Panc1 (cell line): ENCODE data around the gene PATJ. TPM values are rescaled to one million over a fixed set of nuclear protein-coding genes. Genes with fewer than 3 reads are reported as not detected.

Source experiments
- ATAC-seq: fragments of 200-7000 bp; cut with Tn5 transposase; 2 replicates; pipeline ENCODE4 v1.9.1; 2020; ENCODE audit warnings: mild to moderate bottlenecking, moderate library complexity
- BruUV-seq: library from RNA; stranded (reverse); fragments of 400-500 nt; replicated peaks from 2 replicates; lab custom pipeline; 2021; lab: Mats Ljungman, UMichigan
- CTCF ChIA-PET: fragments of 300-600 bp; sonication (Branson Sonifier 250); formaldehyde crosslinking; loops from one replicate; lab custom pipeline; 2022; ENCODE audit warnings: antibody characterized with exemption; lab: Charles Lee
- POLR2A ChIA-PET: fragments of 300-600 bp; sonication (Branson Sonifier 250); formaldehyde crosslinking; loops from one replicate; lab custom pipeline; 2022; ENCODE audit warnings: antibody characterized with exemption; lab: Charles Lee
- DNase-seq: peaks from one replicate; pipeline ENCODE4 v3.0.0-alpha.2; 2010; ENCODE audit warnings: low read depth, low spot score
- H3K27ac ChIP-seq: 2 replicates; pipeline ENCODE4 v1.5.1; 2011; ENCODE audit warnings: mild to moderate bottlenecking, low read length, inconsistent platforms
- H3K27me3 ChIP-seq: fragments of 200-500 bp; sonication (Bioruptor generic); 2 replicates; pipeline ENCODE4 v1.6.0; 2014; ENCODE audit warnings: low read length, inconsistent platforms; ENCODE audit not compliant: control insufficient read depth, insufficient read depth
- H3K36me3 ChIP-seq: fragments of 200-500 bp; sonication (Bioruptor generic); 2 replicates; pipeline ENCODE4 v1.5.1; 2014; ENCODE audit warnings: inconsistent platforms, mild to moderate bottlenecking, low read length, moderate library complexity; ENCODE audit not compliant: control insufficient read depth, insufficient read depth
- H3K4me1 ChIP-seq: 2 replicates; pipeline ENCODE4 v1.5.1; 2011; ENCODE audit warnings: inconsistent platforms, mild to moderate bottlenecking, low read length, moderate library complexity; ENCODE audit not compliant: control insufficient read depth, insufficient read depth
- H3K4me3 ChIP-seq, 2 experiments: 2 replicates each; pipeline ENCODE4 v1.5.1; 2011 to 2012; ENCODE audit warnings: low read depth in 2 of 2, low read length in 2 of 2, mild to moderate bottlenecking in 2 of 2, inconsistent platforms in 1 of 2, moderate library complexity in 1 of 2
- H3K9me3 ChIP-seq: fragments of 200-500 bp; sonication (Bioruptor generic); 2 replicates; pipeline ENCODE4 v1.5.1; 2014; ENCODE audit warnings: low read depth, mild to moderate bottlenecking, inconsistent platforms, low read length, moderate library complexity; ENCODE audit not compliant: control insufficient read depth, insufficient read depth
- POLR2AphosphoS5 ChIP-seq: IDR thresholded peaks from 2 replicates; pipeline ENCODE4 v1.6.1; 2012; ENCODE audit warnings: mild to moderate bottlenecking, low read depth, low read length, moderate library complexity
- SIN3A ChIP-seq: IDR thresholded peaks from 2 replicates; pipeline ENCODE4 v1.6.1; 2012; ENCODE audit warnings: low read depth, mild to moderate bottlenecking, low read length, moderate library complexity, borderline replicate concordance; ENCODE audit not compliant: insufficient read depth
- TCF7L2 ChIP-seq: IDR thresholded peaks from 2 replicates; pipeline ENCODE4 v1.6.1; 2011; ENCODE audit warnings: mild to moderate bottlenecking, low read depth, low read length, inconsistent platforms
- in situ Hi-C: cut with HindIII; loops from 2 replicates; pipeline ENCODE4 v1.10.0; 2016; ENCODE audit warnings: low sequenced_read_pairs, low pct_unique_long_range_greater_than_20kb
- intact Hi-C: fragments of 100-400 bp; cut with micrococcal nuclease; formaldehyde crosslinking; loops from one replicate; pipeline ENCODE4 v1.10.0; 2022; ENCODE audit not compliant: unreplicated experiment
- total RNA-seq: library from RNA; stranded (reverse); gene quantifications from one replicate; pipeline ENCODE4 v1.2.1, GENCODE V29; 2021; ENCODE audit not compliant: unreplicated experiment
- TF ChIP-seq, protein P1 (sequence below), 2 experiments: IDR thresholded peaks; 2 replicates each; pipeline ENCODE4 v1.6.1; 2011 to 2012; ENCODE audit warnings: low read depth in 2 of 2, control low read depth in 1 of 2, low read length in 1 of 2, mild to moderate bottlenecking in 1 of 2, moderate library complexity in 1 of 2; ENCODE audit not compliant: insufficient read depth in 1 of 2
- TF ChIP-seq, protein P2 (sequence below): fragments of 450-650 bp; IDR thresholded peaks from 2 replicates; pipeline ENCODE4 v1.5.1; 2017; ENCODE audit warnings: mild to moderate bottlenecking

The PATJ gene
- total RNA-seq, 1 experiment from 2014 or later, result 36.2 TPM

DNA sequence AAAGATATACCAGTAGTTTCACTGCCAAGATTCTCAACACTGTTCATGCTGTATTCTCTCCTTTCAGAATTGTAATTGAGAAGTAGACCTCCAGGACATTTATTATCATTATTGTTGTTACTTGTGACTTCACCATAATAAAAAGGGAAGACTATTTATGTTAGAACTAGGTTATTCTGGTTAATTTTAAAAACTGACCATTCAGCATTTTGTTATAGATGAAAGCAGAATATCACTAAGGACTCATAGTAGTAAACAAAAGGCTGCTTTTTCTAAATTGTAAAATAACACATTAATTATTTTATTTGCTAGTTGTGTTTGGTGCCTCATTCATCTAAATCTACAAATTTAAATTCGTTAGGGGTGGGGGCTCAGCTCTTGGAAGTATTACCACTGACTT is 210.4 kb downstream of the PATJ start:
- Histone ChIP-seq H3K9me3 (no peaks in the 10 kb centered on the region), H3K27me3 (no peaks in the 10 kb centered on the region), H3K4me3 (no peak overlapping the region), H3K27ac (no peak overlapping the region), H3K4me1 (no peaks in the 10 kb centered on the region), H3K36me3 (no peaks in the 10 kb centered on the region)
- POLR2A ChIA-PET, result no interaction called here
- BruUV-seq, result no TSS peak
- in situ Hi-C loops (no loop called here), intact Hi-C loops (no loop called here)
- DNase-seq (no peak), ATAC-seq (no peak)
- CTCF ChIA-PET, result no interaction called here
- TF ChIP-seq POLR2AphosphoS5 (no peak), TCF7L2 (no peak), SIN3A (no peak)
- TF ChIP-seq, protein P1, sequence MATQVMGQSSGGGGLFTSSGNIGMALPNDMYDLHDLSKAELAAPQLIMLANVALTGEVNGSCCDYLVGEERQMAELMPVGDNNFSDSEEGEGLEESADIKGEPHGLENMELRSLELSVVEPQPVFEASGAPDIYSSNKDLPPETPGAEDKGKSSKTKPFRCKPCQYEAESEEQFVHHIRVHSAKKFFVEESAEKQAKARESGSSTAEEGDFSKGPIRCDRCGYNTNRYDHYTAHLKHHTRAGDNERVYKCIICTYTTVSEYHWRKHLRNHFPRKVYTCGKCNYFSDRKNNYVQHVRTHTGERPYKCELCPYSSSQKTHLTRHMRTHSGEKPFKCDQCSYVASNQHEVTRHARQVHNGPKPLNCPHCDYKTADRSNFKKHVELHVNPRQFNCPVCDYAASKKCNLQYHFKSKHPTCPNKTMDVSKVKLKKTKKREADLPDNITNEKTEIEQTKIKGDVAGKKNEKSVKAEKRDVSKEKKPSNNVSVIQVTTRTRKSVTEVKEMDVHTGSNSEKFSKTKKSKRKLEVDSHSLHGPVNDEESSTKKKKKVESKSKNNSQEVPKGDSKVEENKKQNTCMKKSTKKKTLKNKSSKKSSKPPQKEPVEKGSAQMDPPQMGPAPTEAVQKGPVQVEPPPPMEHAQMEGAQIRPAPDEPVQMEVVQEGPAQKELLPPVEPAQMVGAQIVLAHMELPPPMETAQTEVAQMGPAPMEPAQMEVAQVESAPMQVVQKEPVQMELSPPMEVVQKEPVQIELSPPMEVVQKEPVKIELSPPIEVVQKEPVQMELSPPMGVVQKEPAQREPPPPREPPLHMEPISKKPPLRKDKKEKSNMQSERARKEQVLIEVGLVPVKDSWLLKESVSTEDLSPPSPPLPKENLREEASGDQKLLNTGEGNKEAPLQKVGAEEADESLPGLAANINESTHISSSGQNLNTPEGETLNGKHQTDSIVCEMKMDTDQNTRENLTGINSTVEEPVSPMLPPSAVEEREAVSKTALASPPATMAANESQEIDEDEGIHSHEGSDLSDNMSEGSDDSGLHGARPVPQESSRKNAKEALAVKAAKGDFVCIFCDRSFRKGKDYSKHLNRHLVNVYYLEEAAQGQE (IDR thresholded peaks at IDR 0.05; ENCODE audit: insufficient read depth in 1 of 2, low read depth in 2 of 2, low read length in 1 of 2), result no peak
- TF ChIP-seq, protein P2, sequence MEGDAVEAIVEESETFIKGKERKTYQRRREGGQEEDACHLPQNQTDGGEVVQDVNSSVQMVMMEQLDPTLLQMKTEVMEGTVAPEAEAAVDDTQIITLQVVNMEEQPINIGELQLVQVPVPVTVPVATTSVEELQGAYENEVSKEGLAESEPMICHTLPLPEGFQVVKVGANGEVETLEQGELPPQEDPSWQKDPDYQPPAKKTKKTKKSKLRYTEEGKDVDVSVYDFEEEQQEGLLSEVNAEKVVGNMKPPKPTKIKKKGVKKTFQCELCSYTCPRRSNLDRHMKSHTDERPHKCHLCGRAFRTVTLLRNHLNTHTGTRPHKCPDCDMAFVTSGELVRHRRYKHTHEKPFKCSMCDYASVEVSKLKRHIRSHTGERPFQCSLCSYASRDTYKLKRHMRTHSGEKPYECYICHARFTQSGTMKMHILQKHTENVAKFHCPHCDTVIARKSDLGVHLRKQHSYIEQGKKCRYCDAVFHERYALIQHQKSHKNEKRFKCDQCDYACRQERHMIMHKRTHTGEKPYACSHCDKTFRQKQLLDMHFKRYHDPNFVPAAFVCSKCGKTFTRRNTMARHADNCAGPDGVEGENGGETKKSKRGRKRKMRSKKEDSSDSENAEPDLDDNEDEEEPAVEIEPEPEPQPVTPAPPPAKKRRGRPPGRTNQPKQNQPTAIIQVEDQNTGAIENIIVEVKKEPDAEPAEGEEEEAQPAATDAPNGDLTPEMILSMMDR, result no peak

GRCh38 chr1:61953076-61953789 is 211.0 kb downstream of the PATJ start:
- DNase-seq, result no peak
- CTCF ChIA-PET, result no interaction called here
- POLR2A ChIA-PET, result no interaction called here
- no peak overlapping the region for H3K27ac ChIP-seq
- no peaks in the 10 kb centered on the region for H3K4me1 ChIP-seq
- BruUV-seq, result no TSS peak
- TF ChIP-seq TCF7L2, result no peak
- TF ChIP-seq SIN3A, result no peak
- TF ChIP-seq, protein P2, result no peak
- in situ Hi-C loops, result no loop called here
- no peak for ATAC-seq
- H3K36me3 ChIP-seq, result no peaks in the 10 kb centered on the region
- no peaks in the 10 kb centered on the region for H3K27me3 ChIP-seq
- no peaks in the 10 kb centered on the region for H3K9me3 ChIP-seq
- H3K4me3 ChIP-seq, result no peak overlapping the region
- intact Hi-C loops, result no loop called here
